ENCODE measurements around the gene RGS16.

Gene RGS16

GRCh38 chr1:182611787-182612186, 7.6 kb upstream of the RGS16 start:
- Histone ChIP-seq H3K4me1 (peaks cover 83% of the 10 kb centered on the region), H3K27me3 (no peaks in the 10 kb centered on the region), H3K9me3 (no peaks in the 10 kb centered on the region), H3K36me3 (no peaks in the 10 kb centered on the region), H3K4me2 (peak overlapping the region; percentile 51), H3K4me3 (no peak overlapping the region), H3K9ac (no peak overlapping the region), H4K20me1 (no peaks in the 10 kb centered on the region), H3K27ac (no peak overlapping the region; the same call in 1 of the 2 replicates)
- no peak for TF ChIP-seq Cebpa-rat (IDR thresholded peaks at IDR 0.05)

GRCh38 chr1:182611326-182611725, 7.1 kb upstream of the RGS16 start:
- no peaks in the 10 kb centered on the region for H3K27me3 ChIP-seq
- H3K36me3 ChIP-seq = no peaks in the 10 kb centered on the region
- H3K4me1 ChIP-seq = peaks cover 81% of the 10 kb centered on the region
- TF ChIP-seq Cebpa-rat (IDR thresholded peaks at IDR 0.05) = no peak
- peak overlapping the region; percentile 51 for H3K4me2 ChIP-seq
- no peak overlapping the region; the same call in 1 of the 2 replicates for H3K27ac ChIP-seq
- H3K4me3 ChIP-seq = no peak overlapping the region
- H3K9ac ChIP-seq = no peak overlapping the region
- no peaks in the 10 kb centered on the region for H4K20me1 ChIP-seq
- H3K9me3 ChIP-seq = no peaks in the 10 kb centered on the region

- no peak overlapping the region for H3K27ac ChIP-seq
- peaks cover 75% of the 10 kb centered on the region for H3K4me1 ChIP-seq
- H4K20me1 ChIP-seq = no peaks in the 10 kb centered on the region
- no peak for TF ChIP-seq Cebpa-rat (IDR thresholded peaks at IDR 0.05)
- H3K27me3 ChIP-seq = no peaks in the 10 kb centered on the region
- no peaks in the 10 kb centered on the region for H3K9me3 ChIP-seq
- peak overlapping the region; percentile 51 for H3K4me2 ChIP-seq
- H3K4me3 ChIP-seq = no peak overlapping the region
- no peak overlapping the region for H3K9ac ChIP-seq
- H3K36me3 ChIP-seq = no peaks in the 10 kb centered on the region
Observed at GRCh38 chr1:182610606-182611194, 6.5 kb upstream of the RGS16 start.

GRCh38 chr1:182608845-182609610, 4.8 kb upstream of the RGS16 start:
- no peaks in the 10 kb centered on the region for H3K27me3 ChIP-seq
- no peak overlapping the region for H3K4me3 ChIP-seq
- no peaks in the 10 kb centered on the region; the same call in 1 of the 2 replicates for H4K20me1 ChIP-seq
- TF ChIP-seq Cebpa-rat (IDR thresholded peaks at IDR 0.05) = no peak
- peaks cover 67% of the 10 kb centered on the region for H3K4me1 ChIP-seq
- no peak overlapping the region for H3K4me2 ChIP-seq
- no peaks in the 10 kb centered on the region for H3K36me3 ChIP-seq
- H3K9ac ChIP-seq = no peak overlapping the region
- H3K27ac ChIP-seq = no peak overlapping the region
- no peaks in the 10 kb centered on the region for H3K9me3 ChIP-seq

- H3K9me3 ChIP-seq = no peaks in the 10 kb centered on the region
- peaks cover 4% of the 10 kb centered on the region; the same call in 1 of the 2 replicates for H4K20me1 ChIP-seq
- H3K27me3 ChIP-seq = no peaks in the 10 kb centered on the region
- peaks cover 67% of the 10 kb centered on the region for H3K4me1 ChIP-seq
- TF ChIP-seq Cebpa-rat (IDR thresholded peaks at IDR 0.05) = no peak
- no peaks in the 10 kb centered on the region for H3K36me3 ChIP-seq
- H3K9ac ChIP-seq = no peak overlapping the region
- H3K4me3 ChIP-seq = no peak overlapping the region
- H3K4me2 ChIP-seq = no peak overlapping the region
- no peak overlapping the region for H3K27ac ChIP-seq
Observed at GRCh38 chr1:182608236-182608635, 4.0 kb upstream of the RGS16 start.

- H3K9me3 ChIP-seq = no peaks in the 10 kb centered on the region
- H3K4me1 ChIP-seq = peaks cover 67% of the 10 kb centered on the region
- H3K9ac ChIP-seq = no peak overlapping the region
- no peaks in the 10 kb centered on the region for H3K36me3 ChIP-seq
- H3K4me3 ChIP-seq = no peak overlapping the region
- no peak overlapping the region for H3K27ac ChIP-seq
- H3K27me3 ChIP-seq = no peaks in the 10 kb centered on the region
- TF ChIP-seq Cebpa-rat (IDR thresholded peaks at IDR 0.05) = no peak
- peak overlapping the region; percentile 54 for H3K4me2 ChIP-seq
- peaks cover 10% of the 10 kb centered on the region; the same call in 1 of the 2 replicates for H4K20me1 ChIP-seq
Observed at GRCh38 chr1:182607566-182607965, 3.4 kb upstream of the RGS16 start.

GRCh38 chr1:182603646-182604174, 479 bp downstream of the RGS16 start:
- H3K9me3 ChIP-seq = no peaks in the 10 kb centered on the region
- peaks cover 35% of the 10 kb centered on the region for H4K20me1 ChIP-seq
- peak overlapping the region; percentile 76 for H3K4me3 ChIP-seq
- H3K27me3 ChIP-seq = no peaks in the 10 kb centered on the region
- peaks cover 35% of the 10 kb centered on the region for H3K36me3 ChIP-seq
- H3K9ac ChIP-seq = peak overlapping the region; percentile 80
- peak overlapping the region; percentile 74 for H3K27ac ChIP-seq
- no peak for TF ChIP-seq Cebpa-rat (IDR thresholded peaks at IDR 0.05)
- H3K4me2 ChIP-seq = peak overlapping the region; percentile 94
- peaks cover 74% of the 10 kb centered on the region for H3K4me1 ChIP-seq

- Histone ChIP-seq H4K20me1 (peaks cover 41% of the 10 kb centered on the region), H3K27me3 (no peaks in the 10 kb centered on the region), H3K4me2 (peak overlapping the region; percentile 94), H3K9ac (peak overlapping the region; percentile 80), H3K27ac (peak overlapping the region; percentile 74), H3K36me3 (peaks cover 37% of the 10 kb centered on the region), H3K4me1 (peaks cover 80% of the 10 kb centered on the region), H3K9me3 (no peaks in the 10 kb centered on the region), H3K4me3 (peak overlapping the region; percentile 76)
- TF ChIP-seq Cebpa-rat (IDR thresholded peaks at IDR 0.05) = no peak
Observed at GRCh38 chr1:182602935-182603645, 1.1 kb downstream of the RGS16 start.

- H3K36me3 ChIP-seq = peaks cover 37% of the 10 kb centered on the region
- peak overlapping the region; percentile 94 for H3K4me2 ChIP-seq
- no peaks in the 10 kb centered on the region for H3K27me3 ChIP-seq
- peak overlapping the region; percentile 80 for H3K9ac ChIP-seq
- no peaks in the 10 kb centered on the region for H3K9me3 ChIP-seq
- H4K20me1 ChIP-seq = peaks cover 42% of the 10 kb centered on the region
- no peak for TF ChIP-seq Cebpa-rat (IDR thresholded peaks at IDR 0.05)
- peak overlapping the region; percentile 76 for H3K4me3 ChIP-seq
- peak overlapping the region; percentile 62 for H3K27ac ChIP-seq
- H3K4me1 ChIP-seq = peaks cover 70% of the 10 kb centered on the region
Observed at GRCh38 chr1:182601913-182602312, 2.3 kb downstream of the RGS16 start.
